Ureter (tissue), 1 donor: ENCODE results near the gene PDIA6. TPM values are rescaled to one million over a fixed set of nuclear protein-coding genes. Genes with fewer than 3 reads are reported as not detected.
"Not testable (repeated sequence)": the region's sequence is repeated elsewhere in the genome, so short reads cannot be mapped to it uniquely, and the experiment has no call there.

Source experiments
- DNase-seq: peaks from one replicate; pipeline ENCODE4 v3.0.0-alpha.2; 2020; ENCODE audit warnings: low spot score
- total RNA-seq: library from RNA; stranded (reverse); gene quantifications from one replicate; pipeline ENCODE4 v1.2.4, GENCODE V29; 2023
- donor health status: DM: yes; HTN: yes; CAD: no.

The PDIA6 gene
- total RNA-seq, 1 donor from 2014 or later, result 125 TPM

DNA sequence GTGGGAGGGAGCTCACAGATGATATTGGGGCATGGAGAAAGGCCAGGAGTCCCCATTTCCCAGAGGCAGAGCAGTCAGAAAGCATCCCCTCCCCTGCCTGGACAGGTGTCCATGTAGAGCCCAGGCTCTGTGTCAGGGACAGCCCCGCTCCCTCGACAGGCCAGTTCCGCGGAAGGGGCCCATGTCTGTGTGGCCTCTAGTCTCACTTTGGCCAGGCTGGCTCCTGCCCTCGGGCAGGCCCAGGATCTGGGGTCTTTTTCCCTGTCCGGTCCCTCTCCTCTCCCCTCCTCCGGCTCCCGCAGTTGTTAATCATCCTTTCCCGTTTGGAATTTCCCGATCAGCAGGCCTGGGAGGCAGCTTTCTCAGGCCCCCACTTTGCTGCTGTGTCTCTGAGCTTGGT lies 20.4 kb upstream of the PDIA6 start:
- no peak for DNase-seq

DNA sequence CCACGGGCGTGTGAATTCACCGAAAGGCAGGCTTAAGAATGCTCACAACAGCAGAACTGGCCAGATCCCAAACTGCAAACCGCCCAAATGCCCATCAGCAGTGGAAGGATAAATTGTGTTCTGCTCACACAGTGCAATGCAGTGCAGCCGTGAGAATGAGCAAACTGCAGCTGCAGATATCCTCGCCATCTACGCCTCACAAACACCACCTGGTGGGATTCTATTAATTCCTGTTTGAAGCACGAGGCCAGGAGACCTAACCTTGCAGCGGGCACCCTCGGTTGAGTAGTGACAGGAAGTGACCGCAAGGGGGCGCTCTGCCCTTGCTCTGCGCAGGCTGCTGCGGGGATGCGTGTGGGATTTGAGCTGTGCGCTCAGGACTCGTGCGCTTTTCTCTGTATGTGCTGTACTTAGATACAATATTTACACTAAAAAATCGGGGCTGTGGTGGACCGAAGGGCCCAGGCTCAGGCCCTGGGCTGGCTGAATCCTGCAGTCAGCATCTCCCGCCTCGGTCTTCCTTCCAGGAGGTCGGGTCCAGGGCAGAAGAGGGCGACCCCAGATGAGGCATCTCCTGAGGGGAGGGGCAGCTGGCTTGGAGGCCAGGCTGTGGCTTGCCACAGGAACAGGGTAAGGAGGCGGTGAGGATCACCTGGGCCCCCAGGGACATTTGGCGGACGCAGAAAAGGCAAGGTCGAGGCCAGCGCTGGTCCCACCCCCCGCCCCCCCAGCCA lies 19.8 kb upstream of the PDIA6 start:
- peak; percentile 85 for DNase-seq

DNA sequence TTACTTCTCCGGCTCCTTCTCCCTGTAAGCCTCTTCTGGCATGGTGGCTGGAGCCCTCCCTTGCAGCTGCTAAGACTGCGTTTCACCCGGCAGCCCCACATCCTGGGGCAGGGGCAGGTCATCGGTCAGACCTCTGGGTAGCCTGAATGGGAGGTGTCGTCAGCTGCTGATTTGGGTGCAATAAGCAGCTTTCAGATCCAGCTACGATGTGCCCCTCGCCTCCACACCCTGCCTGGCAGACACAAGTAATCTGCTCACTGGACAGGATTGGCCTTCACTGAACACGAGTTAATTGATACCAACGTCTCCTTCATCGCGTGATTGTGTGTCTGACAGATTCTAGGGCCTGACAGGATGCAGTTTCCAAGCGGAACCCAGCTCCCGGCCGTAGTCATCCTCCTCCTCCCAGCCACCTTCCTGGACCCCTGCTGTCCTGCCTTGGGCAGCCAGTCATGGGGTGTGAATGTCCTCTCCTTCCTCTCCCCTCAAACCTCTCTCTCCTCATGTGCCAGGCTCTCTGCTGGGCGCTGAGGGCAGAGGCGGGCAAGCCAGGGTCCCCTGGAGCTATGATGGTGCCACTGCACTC lies 18.9 kb upstream of the PDIA6 start:
- DNase-seq, result no peak

DNA sequence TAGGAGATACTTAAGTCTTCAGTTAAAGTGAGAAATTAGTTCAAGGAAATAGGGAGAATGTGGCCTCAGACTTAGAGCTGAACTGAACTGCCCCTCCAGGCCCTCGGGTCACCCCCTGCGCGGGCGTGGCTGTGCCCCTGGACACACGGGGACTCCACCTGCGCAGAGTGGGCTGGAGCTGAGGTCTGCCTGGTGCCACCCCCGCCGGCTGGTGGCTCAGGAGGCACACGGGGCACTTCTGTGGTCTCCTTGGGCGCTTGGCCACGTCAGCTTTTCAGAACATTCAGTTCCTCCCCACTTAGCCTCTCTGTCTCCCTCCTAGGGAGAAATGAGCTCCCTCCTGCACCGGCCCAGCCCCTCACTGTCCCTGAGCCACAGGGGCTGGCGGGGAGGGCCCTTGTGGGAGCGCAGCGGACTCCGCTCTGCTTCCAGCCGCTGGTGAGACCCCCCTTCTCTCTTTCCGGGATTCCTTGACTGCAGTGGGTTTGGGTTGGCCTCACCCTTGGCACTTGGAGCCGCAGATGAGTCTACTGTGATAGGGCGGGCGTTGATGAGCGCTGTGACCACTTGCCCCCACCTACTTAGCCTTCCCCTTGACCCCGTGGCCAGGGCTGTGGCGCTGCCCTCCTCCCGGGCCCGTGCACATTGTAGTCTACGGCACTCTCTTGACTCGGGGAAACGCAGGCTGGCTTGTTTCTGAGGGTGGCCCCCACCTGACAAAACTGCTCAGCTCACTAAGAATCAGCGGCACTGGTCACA lies 18.2 kb upstream of the PDIA6 start:
- no peak for DNase-seq

DNA sequence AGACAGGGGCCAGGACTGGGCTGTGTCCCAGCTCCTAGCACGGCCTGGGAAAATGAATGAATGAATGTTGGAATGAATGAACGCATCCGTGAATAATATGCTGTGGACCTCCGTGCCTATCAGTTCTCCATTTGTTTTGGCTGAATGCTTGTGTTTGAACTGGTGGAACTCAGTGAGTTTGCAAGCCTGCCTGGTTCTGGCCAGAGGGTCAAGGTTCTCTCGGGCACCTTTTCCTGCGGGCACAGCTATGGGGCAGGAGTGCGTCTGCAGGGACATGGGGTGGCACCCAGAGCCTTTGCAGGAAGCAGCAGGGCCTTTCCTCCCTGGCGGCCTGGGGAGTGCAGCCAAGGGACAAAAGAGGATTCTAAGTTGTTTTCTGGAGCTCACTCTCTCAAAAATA lies 17.6 kb upstream of the PDIA6 start:
- DNase-seq, result no peak

DNA sequence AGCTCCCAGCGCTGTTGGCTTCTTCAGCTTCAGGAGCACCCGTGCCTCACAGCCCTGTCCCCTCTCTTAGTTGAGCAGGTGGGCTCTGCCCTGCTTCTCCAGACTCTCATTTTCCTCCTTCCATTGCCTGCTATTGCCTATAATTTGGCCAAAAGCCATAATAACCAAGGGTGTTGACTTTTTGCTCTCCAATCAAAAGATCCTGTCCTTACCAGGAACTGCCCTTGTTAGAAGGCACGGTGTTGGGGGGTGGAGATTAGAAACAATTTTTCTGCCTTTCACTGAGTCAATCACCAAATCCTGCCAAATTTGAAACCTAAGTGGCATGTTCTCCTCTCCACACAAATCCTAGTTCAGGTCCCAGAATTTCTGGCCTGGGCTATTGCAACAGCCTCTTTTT lies 16.7 kb upstream of the PDIA6 start:
- DNase-seq, result no peak

DNA sequence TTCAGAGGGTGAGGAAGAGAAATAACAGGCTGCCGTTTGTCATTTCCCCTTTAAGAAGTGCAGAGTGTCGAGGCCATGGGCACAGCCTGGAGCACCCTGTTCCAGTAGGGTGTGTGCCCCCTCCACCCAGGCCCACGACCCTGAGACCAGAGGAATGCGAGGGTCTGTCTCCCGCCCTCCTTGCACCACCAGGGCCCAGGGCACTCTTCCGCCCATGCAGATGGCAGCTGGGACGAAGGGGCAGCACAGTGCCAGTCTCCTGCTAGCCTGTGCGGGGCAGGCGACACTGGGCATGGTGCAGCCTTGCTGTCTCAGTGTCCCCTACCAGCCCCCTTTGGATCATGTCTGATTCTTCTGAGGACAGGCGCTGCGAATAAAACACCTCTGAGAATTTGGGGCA lies 15.8 kb upstream of the PDIA6 start:
- DNase-seq, result no peak

DNA sequence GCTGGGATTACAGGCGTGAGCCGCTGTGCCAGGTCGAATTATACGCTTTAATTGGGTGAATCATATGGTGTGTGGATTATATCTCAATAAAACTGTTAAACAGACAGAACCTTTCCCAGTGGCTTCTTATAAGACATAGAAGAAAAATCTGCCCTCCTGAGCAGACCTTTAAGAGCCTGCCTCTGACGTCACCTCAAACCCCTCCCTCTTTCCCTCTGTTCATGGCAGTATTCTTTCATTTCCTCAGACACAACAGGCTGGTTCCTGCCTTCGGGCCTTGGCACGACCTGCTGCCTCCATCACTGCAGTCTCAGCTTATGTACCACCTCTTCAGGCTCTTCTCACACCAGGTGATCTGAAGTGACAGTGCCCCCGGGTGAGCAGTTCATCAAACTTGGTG lies 14.0 kb upstream of the PDIA6 start:
- DNase-seq, result no peak

DNA sequence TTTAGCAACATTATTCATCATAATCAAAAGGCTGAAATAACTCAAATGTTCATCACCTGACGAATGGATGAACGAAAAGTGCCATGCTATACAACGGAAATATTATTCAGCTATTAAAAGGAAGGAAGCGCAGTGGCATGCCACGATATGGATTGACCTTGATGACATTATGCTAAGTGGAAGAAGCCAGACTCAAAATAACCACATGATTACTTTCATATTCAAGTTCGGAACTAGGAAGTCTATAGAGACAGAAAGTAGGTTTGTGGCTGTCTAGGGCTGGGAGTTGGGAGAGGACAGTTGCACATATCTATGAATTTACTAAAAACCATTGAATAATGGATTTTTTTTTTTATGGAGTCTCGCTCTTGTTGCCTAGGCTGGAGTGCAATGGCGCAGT lies 13.4 kb upstream of the PDIA6 start:
- no peak for DNase-seq

DNA sequence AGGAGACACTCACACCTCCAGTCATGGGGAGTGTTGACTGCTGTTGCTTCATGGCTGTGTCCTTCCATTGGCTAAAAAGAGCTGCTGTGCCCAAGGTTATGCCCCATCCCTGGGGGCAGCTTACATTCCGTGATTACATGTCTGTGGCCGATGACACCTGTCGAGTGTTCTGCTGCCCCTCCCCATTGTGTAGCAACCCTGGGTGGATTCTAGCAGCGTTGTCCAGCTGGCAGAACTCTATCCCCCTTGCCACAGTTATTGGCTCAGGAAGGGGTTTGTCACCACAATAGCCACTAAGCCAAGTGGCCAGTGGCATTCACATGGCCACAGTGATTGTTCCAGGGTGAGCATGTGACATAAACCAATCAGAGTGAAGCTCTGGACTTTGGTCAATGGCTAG lies 11.6 kb upstream of the PDIA6 start:
- DNase-seq, result no peak

DNA sequence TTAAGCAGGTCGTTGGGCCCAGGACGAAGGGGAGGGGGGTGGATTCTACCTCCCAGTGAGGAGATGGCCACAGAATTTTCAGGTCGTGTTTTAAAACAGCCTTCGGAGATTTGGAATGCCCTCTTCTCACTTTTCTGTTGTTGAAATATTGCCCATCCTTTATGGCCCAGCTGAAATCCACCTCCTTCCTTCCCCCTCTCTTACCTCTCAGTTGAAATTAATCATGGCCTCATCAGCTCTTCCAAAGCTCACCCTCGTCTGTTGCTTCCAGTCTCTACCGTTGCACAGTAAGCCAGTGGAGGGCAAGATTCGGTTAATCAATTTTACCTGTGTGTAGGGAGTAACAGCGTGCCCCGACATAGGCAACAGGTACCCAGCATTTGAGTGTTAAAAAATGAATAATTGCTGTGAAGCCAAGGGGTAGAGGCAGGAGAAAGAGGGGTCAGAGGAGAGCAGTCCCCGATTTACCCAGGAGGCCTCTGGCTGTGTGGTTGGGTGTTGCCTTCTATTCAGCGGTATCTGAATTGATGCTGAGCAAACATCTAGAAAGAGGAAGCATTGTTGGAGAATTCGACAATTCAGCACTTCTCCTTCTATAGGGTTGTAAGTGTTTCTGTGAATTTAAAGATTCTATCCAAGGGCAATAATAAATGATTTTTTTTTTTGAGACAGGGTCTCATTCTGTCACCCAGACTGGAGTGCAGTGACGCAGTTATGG lies 8.6 kb upstream of the PDIA6 start:
- DNase-seq, result no peak

DNA sequence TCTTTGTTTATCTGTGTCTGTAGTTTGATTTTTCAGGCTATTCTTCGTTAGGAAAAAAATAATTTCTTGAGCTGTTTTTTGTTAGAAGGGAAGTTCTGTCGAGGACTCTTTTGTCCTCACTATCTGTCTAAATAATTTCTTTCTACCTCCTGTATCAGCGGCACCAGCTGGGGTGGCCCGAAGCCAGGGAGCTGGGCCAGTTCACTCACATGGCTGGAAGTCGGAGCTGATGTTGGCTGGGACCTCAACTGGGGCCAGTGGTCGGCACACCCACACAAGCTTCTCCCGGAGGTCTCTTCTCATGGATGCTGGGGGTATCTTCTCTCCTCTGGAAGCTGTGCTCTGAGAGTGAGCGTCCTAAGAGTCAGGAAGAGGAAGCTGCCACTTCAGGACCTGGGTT lies 8.0 kb upstream of the PDIA6 start:
- no peak for DNase-seq

DNA sequence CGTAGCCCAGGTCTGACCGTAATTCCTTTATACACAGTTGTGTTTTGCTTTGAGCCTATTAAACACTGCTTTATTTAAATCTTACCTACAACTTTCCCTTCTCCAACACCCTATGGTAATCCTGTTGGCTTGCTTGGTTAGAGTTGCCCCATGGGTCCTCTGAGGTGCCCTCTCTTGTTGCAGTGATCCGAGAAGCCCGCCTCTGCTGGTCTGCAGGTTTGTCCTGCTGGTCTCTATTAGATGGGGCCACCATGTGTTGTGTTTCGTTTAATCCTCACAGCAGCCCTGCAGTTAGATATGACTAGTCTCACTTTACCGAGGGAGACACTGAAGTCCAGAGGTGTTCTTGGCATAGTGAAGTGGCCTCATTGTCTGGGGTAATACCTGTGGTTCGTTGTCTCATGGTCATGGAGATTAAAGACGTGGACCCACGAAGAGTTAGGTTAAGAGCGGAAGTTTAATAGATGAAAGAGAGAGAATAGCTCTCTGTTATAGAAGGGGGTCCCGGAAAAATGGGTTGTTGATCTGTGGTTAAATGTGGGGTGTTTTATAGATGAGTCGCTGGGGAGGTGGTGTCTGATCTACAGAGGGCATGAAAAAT lies 7.2 kb upstream of the PDIA6 start:
- no peak for DNase-seq

DNA sequence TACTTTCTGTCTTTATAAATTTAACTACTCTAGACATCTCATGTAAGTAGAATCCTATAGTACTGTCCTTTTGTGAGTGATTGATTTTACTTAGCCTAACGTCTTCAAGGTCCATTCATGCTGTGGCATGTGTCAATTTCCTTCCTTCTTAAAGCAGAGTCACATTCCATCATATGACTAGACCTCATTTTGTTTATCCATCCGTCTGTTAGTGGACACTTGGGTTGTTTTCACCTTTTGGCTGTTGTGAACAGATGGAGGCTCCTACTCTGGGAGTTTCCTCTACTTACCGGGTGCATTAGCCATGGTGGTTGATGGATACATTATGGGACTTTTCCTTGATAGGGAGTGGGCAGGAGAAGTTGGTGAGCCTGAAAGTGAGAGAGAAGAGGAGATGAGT lies 6.4 kb upstream of the PDIA6 start:
- no peak for DNase-seq

DNA sequence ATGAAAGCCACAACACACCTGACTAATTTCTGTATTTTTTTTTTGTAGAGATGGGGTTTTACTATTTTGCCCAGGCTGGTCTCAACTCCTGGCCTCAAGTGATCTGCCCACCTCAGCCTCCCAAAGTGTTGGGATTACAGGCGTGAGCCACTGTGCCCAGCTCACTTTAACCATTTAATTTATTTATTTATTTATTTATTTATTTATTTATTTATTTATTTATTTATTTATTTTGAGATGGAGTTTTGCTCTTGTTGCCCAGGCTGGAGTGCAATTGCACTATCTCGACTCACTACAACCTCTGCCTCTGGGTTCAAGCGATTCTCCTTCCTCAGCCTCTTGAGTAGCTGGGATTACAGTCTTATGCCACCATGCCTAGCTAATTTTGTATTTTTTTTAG lies 5.7 kb upstream of the PDIA6 start:
- not testable (repeated sequence) for DNase-seq

DNA sequence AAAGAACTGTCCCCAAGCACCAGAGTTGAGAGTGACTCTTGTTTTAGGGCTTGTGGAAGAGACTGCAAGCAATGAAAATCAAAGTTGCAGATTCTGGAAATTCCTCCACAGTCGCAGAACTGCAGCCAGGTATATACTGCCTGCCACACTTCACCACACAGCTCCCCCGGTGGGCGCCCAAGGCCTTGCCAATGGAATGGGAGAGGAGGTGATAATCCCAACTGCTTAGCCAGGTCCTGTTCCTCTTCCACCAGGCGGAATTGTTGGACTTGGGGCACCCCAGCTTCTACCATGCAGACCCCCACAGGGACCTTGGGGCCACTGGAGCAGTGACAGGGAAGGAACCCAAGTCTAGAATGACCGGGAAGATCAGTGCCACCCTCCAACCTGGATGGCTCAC lies 4.8 kb upstream of the PDIA6 start:
- no peak for DNase-seq

DNA sequence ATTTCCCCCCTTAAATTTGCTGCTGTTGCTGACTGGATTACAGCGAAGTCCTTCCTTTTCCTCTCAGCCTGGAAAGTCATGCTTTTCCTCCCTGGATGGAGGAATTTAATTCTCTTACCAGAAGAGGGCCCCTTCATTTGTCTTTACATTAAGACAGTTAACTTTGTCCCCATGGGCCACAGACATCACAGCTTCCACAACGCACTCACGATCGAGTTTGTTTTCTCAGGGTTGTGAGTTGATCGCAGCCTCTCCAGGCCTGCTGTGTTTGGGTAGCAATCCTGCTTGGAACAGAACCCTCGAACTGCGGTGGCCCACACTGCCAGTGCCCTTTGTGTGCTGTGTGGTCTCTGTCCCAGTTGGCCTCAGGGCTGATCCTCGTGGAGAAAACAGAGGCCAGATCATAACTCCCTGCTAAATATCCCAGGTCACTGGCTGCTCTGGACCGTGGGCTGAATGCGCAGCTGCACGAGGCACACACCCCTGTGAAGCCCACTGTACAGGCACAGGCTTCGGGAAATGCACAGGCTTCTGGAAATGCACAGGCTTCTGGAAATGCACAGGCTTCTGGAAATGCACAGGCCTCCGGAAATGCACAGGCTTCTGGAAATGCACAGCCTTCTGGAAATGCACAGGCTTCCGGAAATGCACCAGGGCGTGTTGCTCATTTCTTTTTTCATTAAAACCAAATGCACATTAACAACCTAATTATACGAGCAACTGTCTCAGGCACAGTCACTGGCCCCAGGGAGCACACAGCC lies 2.2 kb upstream of the PDIA6 start:
- DNase-seq, result no peak

DNA sequence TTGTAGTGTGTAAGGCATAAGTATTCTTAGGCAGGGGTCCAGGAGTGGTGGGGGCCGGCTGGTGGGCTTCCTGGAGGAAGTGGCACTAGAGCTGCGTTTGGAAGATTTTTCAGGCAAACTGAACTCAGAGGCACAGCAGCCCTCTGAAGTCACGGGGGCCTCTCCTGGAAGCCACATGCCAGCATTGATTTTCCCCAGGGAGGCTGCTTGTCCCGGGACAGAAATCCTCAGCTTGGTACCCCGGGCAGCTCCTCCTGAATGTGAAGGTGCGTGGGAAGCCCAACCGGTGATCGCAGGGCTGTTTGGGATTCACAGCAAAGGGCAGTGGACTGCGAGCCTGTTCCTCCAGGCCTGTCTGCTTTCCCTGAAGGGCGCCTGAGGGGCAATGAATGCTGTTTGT lies 1.6 kb upstream of the PDIA6 start:
- no peak for DNase-seq

DNA sequence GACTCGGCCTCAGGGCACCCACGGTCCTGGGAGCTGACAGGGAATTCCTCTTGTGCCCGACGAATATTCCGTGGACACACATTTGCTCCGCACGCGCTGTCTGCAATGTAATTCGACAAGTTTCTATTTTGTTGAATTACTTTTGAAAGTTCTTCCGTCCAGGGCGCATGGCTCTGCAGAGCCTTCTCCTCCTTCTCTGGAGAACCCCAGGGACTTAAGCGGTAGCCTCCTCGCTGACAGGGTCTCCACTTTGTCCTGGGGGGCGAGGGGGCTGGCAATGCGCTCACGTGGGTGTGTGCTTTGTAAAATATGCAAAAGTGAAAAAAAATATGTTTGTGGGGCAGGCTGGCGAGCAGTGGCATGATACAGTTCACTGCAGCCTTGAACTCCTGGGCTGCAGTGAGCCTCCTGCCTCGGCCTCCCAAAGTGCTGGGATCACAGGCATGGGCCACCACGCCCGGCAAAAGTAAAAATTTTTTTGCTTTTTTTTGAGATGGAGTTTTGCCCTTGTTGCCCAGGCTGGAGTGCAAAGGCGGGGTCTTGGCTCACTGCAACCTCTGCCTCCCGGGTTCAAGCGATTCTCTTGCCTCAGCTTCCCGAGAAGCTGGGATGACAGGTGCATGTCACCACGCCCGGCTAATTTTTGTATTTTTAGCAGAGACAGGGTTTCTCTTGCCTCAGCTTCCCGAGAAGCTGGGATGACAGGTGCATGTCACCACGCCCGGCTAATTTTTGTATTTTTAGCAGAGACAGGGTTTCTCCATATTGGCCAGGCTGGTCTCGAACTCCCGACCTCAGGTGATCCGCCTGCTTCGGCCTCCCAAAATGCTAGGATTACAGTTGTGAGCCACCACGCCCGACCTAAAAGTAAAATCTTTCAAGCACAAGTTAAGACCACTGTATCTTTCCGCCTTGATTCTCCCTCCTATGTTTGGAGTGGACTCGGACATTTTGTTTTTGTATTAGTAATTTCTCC lies 866 bp upstream of the PDIA6 start:
- not testable (repeated sequence) for DNase-seq

DNA sequence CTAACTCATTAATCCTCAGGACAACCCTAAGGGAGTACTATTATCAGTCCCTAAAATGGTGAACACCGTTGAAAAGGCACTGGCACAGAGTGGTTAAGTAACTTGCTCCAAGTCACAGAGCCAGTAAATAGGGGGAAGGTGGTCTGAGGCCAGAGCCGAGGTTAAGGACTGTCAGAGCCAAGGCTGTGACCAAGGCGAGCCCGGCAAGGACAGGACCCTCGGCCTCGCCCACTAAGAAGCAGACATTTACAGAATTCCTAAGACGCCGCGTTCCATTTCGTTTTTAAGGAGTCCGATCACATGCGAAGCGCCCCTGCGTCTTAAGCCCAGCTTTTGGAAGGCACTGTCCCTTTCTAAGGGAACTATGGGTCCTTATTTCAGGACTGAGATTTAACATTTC lies 1.1 kb downstream of the PDIA6 start:
- DNase-seq, result no peak
